Cerebellar nuclear complex (tissue), 1 donor: ENCODE results near the gene GRHPR.

Source experiments
- DNase-seq, 2 experiments: peaks; one replicate each; lab custom pipeline; 2025; lab: John Stamatoyannopoulos, UW

The GRHPR gene

GRCh38 chr9:37398464-37399025 lies 24.0 kb upstream of the GRHPR start:
- no peak for DNase-seq

GRCh38 chr9:37399336-37399735 lies 23.2 kb upstream of the GRHPR start:
- no peak for DNase-seq

GRCh38 chr9:37404590-37404989 lies 17.9 kb upstream of the GRHPR start:
- no peak for DNase-seq

- no peak for DNase-seq
Measured at GRCh38 chr9:37405350-37405749, 17.1 kb upstream of the GRHPR start.

GRCh38 chr9:37405764-37406380 lies 16.6 kb upstream of the GRHPR start:
- no peak for DNase-seq

- no peak for DNase-seq
Measured at GRCh38 chr9:37406603-37407401, 15.7 kb upstream of the GRHPR start.

- no peak for DNase-seq
Measured at GRCh38 chr9:37407468-37407867, 15.0 kb upstream of the GRHPR start.

GRCh38 chr9:37408933-37409710 lies 13.4 kb upstream of the GRHPR start:
- DNase-seq: no peak

- no peak for DNase-seq
Measured at GRCh38 chr9:37410354-37410861, 12.1 kb upstream of the GRHPR start.

- DNase-seq: no peak
Measured at GRCh38 chr9:37410969-37411785, 11.3 kb upstream of the GRHPR start.

GRCh38 chr9:37412431-37413151 lies 9.9 kb upstream of the GRHPR start:
- no peak for DNase-seq

- no peak for DNase-seq
Measured at GRCh38 chr9:37413311-37413710, 9.2 kb upstream of the GRHPR start.

- DNase-seq: no peak
Measured at GRCh38 chr9:37414503-37414943, 8.0 kb upstream of the GRHPR start.

- no peak for DNase-seq
Measured at GRCh38 chr9:37415011-37415719, 7.3 kb upstream of the GRHPR start.

GRCh38 chr9:37417252-37417803 lies 5.2 kb upstream of the GRHPR start:
- DNase-seq: no peak

- DNase-seq: no peak
Measured at GRCh38 chr9:37417857-37418618, 4.5 kb upstream of the GRHPR start.

GRCh38 chr9:37419204-37419603 lies 3.3 kb upstream of the GRHPR start:
- no peak for DNase-seq

GRCh38 chr9:37420271-37421215 lies 2.0 kb upstream of the GRHPR start:
- DNase-seq: no peak
